CD8-positive, alpha-beta memory T cell (primary cell): Measurements from ENCODE around the gene OR5J2. TPM values are rescaled to one million over a fixed set of nuclear protein-coding genes. Genes with fewer than 3 reads are reported as not detected.
"Not testable (repeated sequence)": the region's sequence is repeated elsewhere in the genome, so short reads cannot be mapped to it uniquely, and the experiment has no call there.

Experiments
- CTCF ChIA-PET: fragments of 350-600 bp; sonication (Branson Sonifier 250); formaldehyde crosslinking; loops from one replicate; lab custom pipeline; 2021; ENCODE audit warnings: antibody characterized with exemption; lab: Charles Lee
- POLR2A ChIA-PET: fragments of 350-600 bp; sonication (Branson Sonifier 250); formaldehyde crosslinking; loops from one replicate; lab custom pipeline; 2021; ENCODE audit warnings: antibody characterized with exemption; lab: Charles Lee
- DNase-seq, 5 donors: peaks; one replicate each; pipeline versions ENCODE4 v3.0.0 to v3.0.0-alpha.2; 2020 to 2022; ENCODE audit warnings: mixed read lengths in 1 of 5
- H3K27ac ChIP-seq: one replicate; pipeline ENCODE4 v1.7.0; 2013; ENCODE audit warnings: low read depth, mild to moderate bottlenecking, low read length, moderate library complexity
- H3K27me3 ChIP-seq: 2 replicates; pipeline ENCODE4 v1.7.0; 2013; ENCODE audit warnings: low read length, mild to moderate bottlenecking; ENCODE audit not compliant: insufficient read depth, poor library complexity, severe bottlenecking
- H3K36me3 ChIP-seq: 2 replicates; pipeline ENCODE4 v1.7.0; 2013; ENCODE audit warnings: mild to moderate bottlenecking, low read length, moderate library complexity; ENCODE audit not compliant: insufficient read depth
- H3K4me1 ChIP-seq: 2 replicates; pipeline ENCODE4 v1.7.0; 2013; ENCODE audit warnings: mild to moderate bottlenecking, low read length, moderate library complexity; ENCODE audit not compliant: insufficient read depth
- H3K4me3 ChIP-seq: 2 replicates; pipeline ENCODE4 v1.7.0; 2013; ENCODE audit warnings: mild to moderate bottlenecking, low read length
- H3K9me3 ChIP-seq: 2 replicates; pipeline ENCODE4 v1.7.0; 2013; ENCODE audit warnings: mild to moderate bottlenecking, low read length
- H3K27ac Mint-ChIP-seq, 8 donors: one replicate each; pipeline ENCODE4 v1.8.0; 2020 to 2021; ENCODE audit warnings: mixed read lengths in 8 of 8, mild to moderate bottlenecking in 6 of 8, inconsistent platforms in 3 of 8, moderate library complexity in 3 of 8
- H3K27me3 Mint-ChIP-seq, 2 donors: one replicate each; pipeline ENCODE4 v1.8.0; 2020 to 2021; ENCODE audit warnings: mixed read lengths in 2 of 2, mild to moderate bottlenecking in 1 of 2, moderate library complexity in 1 of 2
- H3K36me3 Mint-ChIP-seq, 3 donors: one replicate each; pipeline ENCODE4 v1.8.0; 2020 to 2021; ENCODE audit warnings: mixed read lengths in 3 of 3, inconsistent platforms in 1 of 3, mild to moderate bottlenecking in 1 of 3
- H3K4me1 Mint-ChIP-seq, 3 donors: one replicate each; pipeline ENCODE4 v1.8.0; 2020 to 2021; ENCODE audit warnings: mixed read lengths in 3 of 3, inconsistent platforms in 1 of 3, mild to moderate bottlenecking in 1 of 3
- H3K4me3 Mint-ChIP-seq, 7 donors: one replicate each; pipeline ENCODE4 v1.8.0; 2020 to 2021; ENCODE audit warnings: mixed read lengths in 7 of 7, mild to moderate bottlenecking in 6 of 7, moderate library complexity in 4 of 7, inconsistent platforms in 2 of 7
- H3K9me3 Mint-ChIP-seq, 5 donors: one replicate each; pipeline ENCODE4 v1.8.0; 2020 to 2022; ENCODE audit warnings: mixed read lengths in 5 of 5, mild to moderate bottlenecking in 3 of 5, moderate library complexity in 2 of 5, inconsistent platforms in 1 of 5
- polyA plus RNA-seq: library from polyadenylated mRNA; unstranded; fragments of 300-500 nt; fragmentation: Illumina TruSeq; gene quantifications from one replicate; pipeline ENCODE4 v1.2.3, GENCODE V29; 2021
- total RNA-seq, 2 experiments: library from RNA; stranded (reverse); gene quantifications; one replicate each; pipeline ENCODE4 v1.2.3, GENCODE V29; 2021

OR5J2 gene
- total and polyA plus RNA-seq, 3 experiments from 2014 or later: not detected

GRCh38 chr11:56183459-56183858 is 7.0 kb downstream of the OR5J2 start:
- H3K4me3 ChIP-seq: no peak overlapping the region
- Mint-ChIP-seq H3K4me3 (no peak overlapping the region), H3K36me3 (no peaks in the 10 kb centered on the region), H3K27me3 (no peaks in the 10 kb centered on the region), H3K27ac (no peak overlapping the region), H3K4me1 (no peaks in the 10 kb centered on the region), H3K9me3 (peaks cover 5 to 60% (median 17%) of the 10 kb centered on the region in 5 donors)
- no peaks in the 10 kb centered on the region for H3K9me3 ChIP-seq
- ChIA-PET POLR2A (no interaction called here), CTCF (no interaction called here)
- no peaks in the 10 kb centered on the region for H3K27me3 ChIP-seq
- DNase-seq: no peak
- no peaks in the 10 kb centered on the region for H3K36me3 ChIP-seq
- no peak overlapping the region for H3K27ac ChIP-seq
- no peaks in the 10 kb centered on the region for H3K4me1 ChIP-seq

- Histone ChIP-seq H3K27me3 (no peaks in the 10 kb centered on the region), H3K27ac (no peak overlapping the region), H3K9me3 (no peaks in the 10 kb centered on the region), H3K36me3 (no peaks in the 10 kb centered on the region), H3K4me3 (no peak overlapping the region), H3K4me1 (no peaks in the 10 kb centered on the region)
- CTCF ChIA-PET: no interaction called here
- H3K27ac Mint-ChIP-seq: no peak overlapping the region
- no peak overlapping the region for H3K4me3 Mint-ChIP-seq
- H3K36me3 Mint-ChIP-seq: no peaks in the 10 kb centered on the region
- peaks cover 5 to 49% (median 8%) of the 10 kb centered on the region in 5 donors for H3K9me3 Mint-ChIP-seq
- H3K27me3 Mint-ChIP-seq: no peaks in the 10 kb centered on the region
- POLR2A ChIA-PET: no interaction called here
- H3K4me1 Mint-ChIP-seq: no peaks in the 10 kb centered on the region
- DNase-seq: no peak
These were observed 12.2 kb downstream of the OR5J2 start for GRCh38 chr11:56188602-56189001.

GRCh38 chr11:56196705-56197104 is 20.3 kb downstream of the OR5J2 start:
- DNase-seq: no peak
- CTCF ChIA-PET: no interaction called here
- Mint-ChIP-seq H3K27ac (no peak overlapping the region), H3K9me3 (peaks cover 3 to 33% (median 7%) of the 10 kb centered on the region in 5 donors), H3K36me3 (no peaks in the 10 kb centered on the region), H3K4me1 (no peaks in the 10 kb centered on the region), H3K4me3 (no peak overlapping the region), H3K27me3 (no peaks in the 10 kb centered on the region)
- H3K4me1 ChIP-seq: no peaks in the 10 kb centered on the region
- H3K4me3 ChIP-seq: no peak overlapping the region
- H3K27ac ChIP-seq: no peak overlapping the region
- H3K36me3 ChIP-seq: no peaks in the 10 kb centered on the region
- POLR2A ChIA-PET: no interaction called here
- no peaks in the 10 kb centered on the region for H3K27me3 ChIP-seq
- no peaks in the 10 kb centered on the region for H3K9me3 ChIP-seq

GRCh38 chr11:56197367-56197766 is 20.9 kb downstream of the OR5J2 start:
- H3K4me3 Mint-ChIP-seq: no peak overlapping the region
- no peaks in the 10 kb centered on the region for H3K27me3 Mint-ChIP-seq
- H3K4me1 Mint-ChIP-seq: no peaks in the 10 kb centered on the region
- DNase-seq: no peak
- CTCF ChIA-PET: no interaction called here
- Histone ChIP-seq H3K36me3 (no peaks in the 10 kb centered on the region), H3K27me3 (no peaks in the 10 kb centered on the region), H3K4me1 (no peaks in the 10 kb centered on the region), H3K9me3 (no peaks in the 10 kb centered on the region), H3K4me3 (no peak overlapping the region), H3K27ac (no peak overlapping the region)
- POLR2A ChIA-PET: no interaction called here
- no peak overlapping the region for H3K27ac Mint-ChIP-seq
- H3K36me3 Mint-ChIP-seq: no peaks in the 10 kb centered on the region
- peaks cover 3 to 29% (median 7%) of the 10 kb centered on the region in 5 donors for H3K9me3 Mint-ChIP-seq

GRCh38 chr11:56207790-56208189 is 31.4 kb downstream of the OR5J2 start:
- H3K4me3 Mint-ChIP-seq: no peak overlapping the region
- no peak overlapping the region for H3K4me3 ChIP-seq
- no peaks in the 10 kb centered on the region for H3K4me1 ChIP-seq
- no peak for DNase-seq
- CTCF ChIA-PET: no interaction called here
- H3K27ac Mint-ChIP-seq: no peak overlapping the region
- no peaks in the 10 kb centered on the region for H3K4me1 Mint-ChIP-seq
- no peaks in the 10 kb centered on the region for H3K9me3 ChIP-seq
- H3K36me3 Mint-ChIP-seq: no peaks in the 10 kb centered on the region
- no peaks in the 10 kb centered on the region for H3K27me3 ChIP-seq
- POLR2A ChIA-PET: no interaction called here
- no peaks in the 10 kb centered on the region for H3K36me3 ChIP-seq
- no peaks in the 10 kb centered on the region for H3K27me3 Mint-ChIP-seq
- H3K9me3 Mint-ChIP-seq: peaks cover 7 to 48% (median 13%) of the 10 kb centered on the region in 5 donors
- H3K27ac ChIP-seq: no peak overlapping the region

GRCh38 chr11:56214537-56214936 is 38.1 kb downstream of the OR5J2 start:
- no peaks in the 10 kb centered on the region for H3K36me3 Mint-ChIP-seq
- ChIA-PET CTCF (no interaction called here), POLR2A (no interaction called here)
- no peaks in the 10 kb centered on the region for H3K4me1 Mint-ChIP-seq
- H3K27me3 ChIP-seq: no peaks in the 10 kb centered on the region
- H3K9me3 ChIP-seq: no peaks in the 10 kb centered on the region
- H3K27ac ChIP-seq: no peak overlapping the region
- no peak for DNase-seq
- H3K4me1 ChIP-seq: no peaks in the 10 kb centered on the region
- H3K36me3 ChIP-seq: no peaks in the 10 kb centered on the region
- no peak overlapping the region for H3K4me3 ChIP-seq
- no peaks in the 10 kb centered on the region for H3K27me3 Mint-ChIP-seq
- no peak overlapping the region for H3K27ac Mint-ChIP-seq
- H3K4me3 Mint-ChIP-seq: no peak overlapping the region
- peaks cover 16 to 51% (median 21%) of the 10 kb centered on the region in 5 donors for H3K9me3 Mint-ChIP-seq

- H3K4me3 Mint-ChIP-seq, H3K27ac ChIP-seq, H3K4me1 Mint-ChIP-seq, H3K36me3 ChIP-seq, H3K36me3 Mint-ChIP-seq, H3K27me3 Mint-ChIP-seq, POLR2A ChIA-PET, DNase-seq, H3K9me3 ChIP-seq, H3K4me1 ChIP-seq, H3K4me3 ChIP-seq, H3K27me3 ChIP-seq, CTCF ChIA-PET, H3K27ac Mint-ChIP-seq: not testable (repeated sequence)
- peaks cover 3 to 52% (median 18%) of the 10 kb centered on the region in 5 donors for H3K9me3 Mint-ChIP-seq
These were observed 43.3 kb downstream of the OR5J2 start for GRCh38 chr11:56219735-56220134.
